HG02610 (cell line): ENCODE measurements around the gene PPP1R14B.
A peak's percentile ranks its signal among the peaks of the same experiment; 100 is the strongest.

Experiments
- ATAC-seq: cut with Tn5 transposase; IDR thresholded peaks from one replicate; pipeline ENCODE4 v1.9.1; 2021; ENCODE audit warnings: mild to moderate bottlenecking, moderate library complexity; ENCODE audit not compliant: unreplicated experiment

PPP1R14B gene

DNA sequence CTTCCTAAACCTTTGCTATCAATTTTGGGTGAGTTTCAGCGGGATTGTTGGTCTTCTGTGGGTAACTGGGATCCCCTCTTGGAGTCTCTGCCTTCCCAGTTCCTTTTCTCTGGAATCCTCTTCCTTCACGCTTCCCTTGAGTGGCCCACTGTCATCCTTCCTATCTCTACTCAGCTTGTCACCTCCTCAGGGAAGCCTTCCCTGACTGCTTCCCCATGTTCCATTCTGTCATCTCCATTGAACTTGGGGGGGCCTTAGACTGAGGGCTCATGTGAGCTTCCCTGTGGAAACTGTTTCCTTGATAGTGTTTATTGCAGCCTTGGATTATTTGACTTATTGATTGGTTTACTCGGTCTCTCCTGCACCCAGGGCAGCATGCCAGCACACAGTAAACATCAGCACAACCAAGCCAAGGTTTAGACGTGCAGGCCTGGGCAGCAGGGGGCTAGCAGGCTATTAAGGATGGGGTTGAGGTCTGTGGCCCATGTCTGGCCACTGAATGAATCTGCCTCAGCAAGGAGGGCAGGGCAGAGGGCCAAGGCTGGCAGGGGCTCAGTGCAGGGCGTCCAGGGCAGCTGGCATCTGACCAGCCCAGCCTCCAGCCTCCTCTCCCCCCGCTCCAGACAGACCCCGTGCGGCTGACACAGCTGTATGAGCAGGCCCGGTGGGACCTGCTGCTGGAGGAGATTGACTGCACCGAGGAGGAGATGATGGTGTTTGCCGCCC, 28.0 kb downstream of the PPP1R14B start:
- ATAC-seq, result no peak

DNA sequence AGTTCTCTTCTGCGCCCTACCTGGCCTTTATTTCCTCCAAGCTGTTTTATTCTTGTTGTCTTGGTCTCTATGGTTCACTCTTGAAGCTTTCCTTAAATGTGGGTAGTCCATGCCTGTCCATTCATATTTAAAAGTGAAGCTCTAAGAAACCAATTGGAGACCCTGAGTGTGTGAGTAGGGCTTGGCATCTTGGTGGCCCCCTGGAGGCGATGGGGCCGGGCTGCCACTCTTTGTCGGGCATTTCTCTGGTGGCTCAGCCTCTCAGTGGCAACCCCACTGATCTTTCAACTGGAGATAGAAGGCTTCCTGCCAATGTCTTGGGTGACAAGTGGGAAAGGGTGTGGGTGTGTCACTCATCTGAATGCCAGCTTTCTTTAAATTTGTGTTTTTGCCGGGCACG, 29.9 kb downstream of the PPP1R14B start:
- no peak for ATAC-seq

DNA sequence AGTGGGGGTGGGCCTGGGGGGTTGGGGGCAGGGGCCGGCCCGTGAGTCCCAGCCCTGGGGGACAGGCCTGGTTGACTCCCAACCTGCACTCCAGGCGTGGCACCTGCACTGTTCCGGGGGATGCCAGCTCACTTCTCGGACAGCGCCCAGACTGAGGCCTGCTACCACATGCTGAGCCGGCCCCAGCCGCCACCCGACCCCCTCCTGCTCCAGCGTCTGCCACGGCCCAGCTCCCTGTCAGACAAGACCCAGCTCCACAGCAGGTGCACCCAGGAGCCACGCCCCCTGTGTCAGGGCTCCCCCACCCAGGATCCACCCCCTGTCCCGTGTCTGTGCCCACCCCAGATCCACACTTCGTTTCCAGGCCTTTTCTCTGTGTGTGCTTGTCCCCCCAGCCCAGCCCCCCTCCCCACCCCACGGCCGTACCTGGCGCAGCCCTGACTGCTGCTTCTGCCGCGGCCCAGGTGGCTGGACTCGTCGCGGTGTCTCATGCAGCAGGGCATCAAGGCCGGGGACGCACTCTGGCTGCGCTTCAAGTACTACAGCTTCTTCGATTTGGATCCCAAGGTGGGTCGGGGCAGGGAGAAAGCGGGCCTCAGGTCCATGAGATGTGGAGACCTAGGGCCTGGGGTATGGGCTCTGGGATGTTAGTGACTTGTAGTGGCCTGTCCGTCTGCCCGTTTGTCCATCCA, 35.4 kb downstream of the PPP1R14B start:
- ATAC-seq, result no peak

DNA sequence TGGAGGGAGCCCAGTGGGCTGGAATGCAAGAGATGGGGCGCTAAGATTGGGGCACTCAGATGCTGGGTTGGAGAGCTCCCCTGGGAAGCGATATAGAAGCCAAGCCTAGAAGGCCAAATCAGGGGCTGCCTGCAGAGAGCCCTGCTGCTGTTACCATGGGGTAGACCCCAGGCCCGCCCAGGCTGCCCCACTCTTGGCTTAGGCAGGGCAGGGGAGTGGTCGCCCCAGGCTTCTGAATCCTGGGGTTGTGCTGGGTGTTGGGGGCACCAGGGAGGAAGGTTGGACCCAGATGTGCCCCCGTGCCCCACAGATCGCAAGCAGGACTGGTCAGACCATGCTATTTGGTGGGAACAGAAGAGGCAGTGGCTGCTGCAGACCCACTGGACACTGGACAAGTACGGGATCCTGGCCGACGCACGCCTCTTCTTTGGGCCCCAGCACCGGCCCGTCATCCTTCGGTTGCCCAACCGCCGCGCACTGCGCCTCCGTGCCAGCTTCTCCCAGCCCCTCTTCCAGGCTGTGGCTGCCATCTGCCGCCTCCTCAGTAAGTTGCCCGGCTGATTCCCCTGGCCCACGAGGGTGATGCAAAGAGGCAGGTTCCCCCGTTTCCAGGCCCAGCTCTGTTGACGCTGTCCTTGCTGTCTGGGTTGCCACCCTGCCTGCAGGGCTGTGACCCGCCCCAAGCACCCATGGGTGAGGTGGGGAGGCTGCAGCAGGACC, 36.3 kb downstream of the PPP1R14B start:
- ATAC-seq, result no peak

DNA sequence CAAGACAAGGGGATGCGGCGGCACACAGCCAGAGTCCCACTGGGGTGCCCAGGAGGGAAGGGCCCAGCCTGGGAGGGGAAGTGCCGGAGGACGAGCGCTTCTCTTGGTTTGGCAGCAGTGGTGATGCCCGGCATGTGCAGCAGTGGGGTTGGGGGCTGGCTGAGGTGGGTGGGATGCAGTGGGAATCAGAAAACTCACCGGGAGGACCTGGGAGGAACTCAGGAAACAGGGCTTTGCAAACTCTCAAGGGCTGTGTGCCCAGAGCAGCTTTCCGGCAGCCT, 37.2 kb downstream of the PPP1R14B start:
- no peak for ATAC-seq

DNA sequence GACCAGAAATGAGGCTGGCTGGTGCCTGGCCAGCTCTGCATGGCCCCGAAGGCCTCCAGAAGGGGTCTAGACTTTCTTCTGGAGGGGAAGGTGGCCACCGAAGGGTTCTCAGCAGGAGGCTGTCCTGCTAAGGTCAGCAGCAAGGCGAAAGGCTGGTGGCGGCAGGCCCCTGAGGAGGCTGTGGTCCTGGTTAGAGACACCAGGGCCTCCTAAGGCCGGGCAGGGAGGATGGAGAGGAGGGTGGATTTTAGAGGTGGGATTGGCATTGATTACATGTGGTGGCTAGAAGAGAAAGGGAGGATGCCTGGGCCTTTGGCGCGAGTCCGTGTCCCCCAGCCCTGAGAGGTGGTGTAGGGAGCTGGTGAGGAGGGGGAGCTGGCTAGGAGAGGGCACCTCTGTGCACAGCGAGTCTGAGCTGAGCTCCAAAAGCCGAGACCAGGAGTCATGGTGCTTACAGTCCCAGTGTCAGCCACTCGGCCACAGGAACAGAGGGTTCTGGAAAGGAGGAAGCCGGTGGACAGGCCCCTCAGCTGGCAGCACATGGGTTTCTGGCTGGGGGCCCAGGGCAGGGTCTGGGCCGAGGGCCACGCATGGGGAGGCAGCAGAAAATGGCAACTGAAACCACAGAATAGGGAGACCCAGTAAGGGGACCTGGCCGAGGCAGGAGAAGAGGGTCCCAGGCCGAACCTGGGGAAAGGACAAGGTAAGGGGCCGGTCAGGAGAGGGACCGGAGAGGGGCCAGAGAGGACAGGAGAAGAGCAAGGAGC, 37.8 kb downstream of the PPP1R14B start:
- ATAC-seq, result no peak

DNA sequence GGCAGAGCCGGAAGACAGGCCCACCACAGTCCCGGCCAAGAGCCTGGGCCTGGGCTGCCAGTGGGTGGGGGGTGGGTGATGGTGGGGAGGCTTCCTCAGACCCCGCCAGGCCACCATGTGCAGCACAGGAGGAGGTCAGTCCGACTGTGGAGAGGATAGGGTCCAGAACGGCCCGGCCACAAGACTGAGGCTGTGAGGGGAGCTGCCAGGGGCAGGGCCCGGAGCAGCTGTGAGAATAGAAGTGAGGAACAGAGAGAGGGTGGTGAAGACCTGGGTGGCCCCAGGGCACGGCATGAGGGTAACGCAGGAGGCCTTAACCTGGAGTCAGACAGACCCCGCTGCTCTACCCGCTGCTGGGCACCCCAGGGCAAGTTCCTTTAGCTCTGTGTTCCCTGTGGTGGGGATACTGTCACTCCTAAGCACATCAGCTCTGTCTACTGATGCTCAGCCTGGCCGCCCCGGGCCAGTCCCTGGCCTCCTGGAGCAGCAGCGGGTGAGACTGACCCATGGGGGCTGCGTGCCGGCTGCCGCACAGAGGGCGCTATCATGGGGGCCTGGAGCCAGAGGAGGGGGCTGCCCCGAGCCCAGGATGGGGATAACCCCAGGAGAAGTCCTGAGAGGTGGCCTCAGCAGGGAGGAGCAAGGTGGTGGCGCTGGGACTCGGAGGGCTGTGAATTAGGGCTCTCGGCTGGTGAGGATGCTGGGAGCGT, 38.5 kb downstream of the PPP1R14B start:
- peak; percentile 6 for ATAC-seq

DNA sequence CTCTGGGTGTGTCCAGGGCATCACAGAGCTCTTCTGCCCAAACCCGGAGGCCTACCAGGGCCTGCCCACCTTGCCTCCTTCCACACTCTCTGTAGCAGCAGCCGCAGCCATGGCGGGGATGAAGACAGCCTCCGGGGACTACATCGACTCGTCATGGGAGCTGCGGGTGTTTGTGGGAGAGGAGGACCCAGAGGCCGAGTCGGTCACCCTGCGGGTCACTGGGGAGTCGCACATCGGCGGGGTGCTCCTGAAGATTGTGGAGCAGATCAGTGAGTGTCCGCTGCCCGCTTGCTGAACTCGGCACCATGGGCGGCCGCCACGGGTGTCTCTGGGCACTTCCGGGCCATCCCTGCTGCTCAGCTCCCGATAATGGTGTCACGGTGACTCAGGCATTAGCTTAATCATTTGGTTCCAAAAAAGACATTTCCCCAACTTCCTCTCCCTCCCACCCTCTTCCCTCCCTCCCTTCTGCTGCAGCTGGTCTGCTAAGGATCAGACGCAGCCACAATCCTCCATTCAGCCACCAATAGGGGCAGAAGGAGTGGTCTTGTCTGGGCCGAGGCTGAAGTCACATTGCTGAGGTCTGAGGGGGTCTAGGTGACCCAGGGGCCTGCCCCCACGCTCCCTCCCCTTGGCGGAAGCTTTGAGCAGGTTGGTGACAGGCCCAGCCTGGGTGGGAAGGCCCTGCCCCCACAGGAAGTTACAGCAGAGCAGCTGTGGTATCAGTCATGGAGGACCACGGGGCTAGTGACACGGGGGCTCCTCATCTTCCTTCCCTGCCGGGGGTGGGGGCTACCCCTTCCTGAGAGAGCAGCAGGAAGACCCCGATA, 39.3 kb downstream of the PPP1R14B start:
- ATAC-seq, result peak; percentile 61

DNA sequence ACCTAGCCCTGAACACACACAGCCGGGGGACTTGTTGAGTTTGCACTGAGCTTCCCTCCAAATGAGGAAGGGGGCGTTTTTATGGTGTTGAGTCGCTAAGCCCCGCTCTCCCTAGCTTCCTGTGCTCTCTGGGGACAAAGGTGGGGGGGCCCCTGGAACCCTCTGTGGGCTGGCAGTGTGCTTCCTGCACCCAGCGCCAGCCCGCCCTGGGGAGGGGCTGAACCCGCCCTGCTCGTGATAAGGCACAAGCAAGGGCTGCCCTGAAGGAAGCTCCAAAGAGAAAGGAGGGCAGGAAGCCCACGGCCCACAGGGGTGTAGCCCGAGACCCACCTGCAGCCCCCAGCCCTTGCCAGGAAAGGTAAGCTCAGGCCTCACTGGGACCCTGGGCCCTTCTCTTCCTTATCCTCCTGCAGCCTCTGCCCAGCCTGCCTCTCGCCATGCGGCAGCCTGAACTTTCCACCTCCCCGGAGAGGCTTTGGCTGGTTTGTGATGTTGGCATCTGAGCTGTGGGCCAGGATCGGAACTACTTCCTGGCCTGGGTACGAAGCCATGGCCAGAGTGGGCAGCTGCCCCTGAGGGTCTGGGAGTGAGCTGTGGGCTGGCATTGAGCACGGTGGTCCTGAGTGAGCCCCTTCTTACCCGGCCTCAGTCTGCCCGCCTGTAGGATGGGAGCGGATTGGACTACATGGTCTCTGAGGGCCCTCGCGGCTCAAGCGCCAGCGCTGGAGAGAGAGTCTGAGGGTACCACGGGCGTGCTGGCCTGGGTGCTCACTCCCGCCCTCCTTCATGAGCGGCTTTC, 40.1 kb downstream of the PPP1R14B start, which contains the start of gene FERMT3:
TSS of gene FERMT3 (plus strand) at position 265 of the 799 bp plus-strand sequence. CDS start 644 bp downstream, outside the sequence.
- ATAC-seq, result peak; percentile 37

DNA sequence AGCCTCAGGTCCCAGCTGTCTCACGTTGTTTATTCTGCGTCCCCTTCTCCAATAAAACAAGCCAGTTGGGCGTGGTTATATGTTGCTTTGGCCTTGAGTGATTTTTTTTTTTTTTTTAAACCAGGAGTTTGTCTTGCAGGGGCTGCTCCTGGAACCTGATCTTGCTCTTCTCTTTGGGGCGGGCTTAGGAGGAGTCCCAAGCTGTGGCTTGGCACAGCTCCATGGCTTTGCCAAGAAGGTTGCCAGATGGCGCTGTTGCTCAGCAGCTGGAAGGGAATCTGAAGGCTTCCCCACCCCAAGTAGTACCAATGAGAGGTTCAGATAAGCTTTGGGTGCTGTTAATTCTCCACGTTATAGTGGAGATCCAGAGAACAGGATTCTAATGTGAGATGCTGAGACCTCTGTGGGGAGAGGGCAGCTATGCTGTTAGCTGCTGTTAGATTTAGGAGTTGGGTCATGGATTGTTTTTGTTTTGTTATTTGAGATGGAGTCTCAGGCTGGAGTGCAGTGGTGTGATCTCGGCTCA, 42.2 kb downstream of the PPP1R14B start:
- no peak for ATAC-seq

DNA sequence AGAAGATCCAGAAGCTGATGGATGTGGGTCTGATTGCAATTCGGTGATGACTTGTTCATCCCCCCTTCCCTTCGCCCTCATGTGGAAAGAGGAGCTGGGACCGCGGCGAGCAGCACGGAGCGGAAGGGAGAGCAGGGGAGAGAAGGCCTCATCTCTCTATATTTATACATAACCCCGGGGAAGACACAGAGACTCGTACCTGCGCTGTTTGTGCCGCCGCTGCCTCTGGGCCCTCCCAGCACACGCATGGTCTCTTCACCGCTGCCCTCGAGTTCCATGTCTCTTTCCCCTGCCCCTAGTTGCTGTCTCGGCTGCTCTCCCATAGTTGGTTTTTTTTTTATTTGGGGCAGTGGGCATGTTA, 42.7 kb downstream of the PPP1R14B start:
- ATAC-seq, result no peak

DNA sequence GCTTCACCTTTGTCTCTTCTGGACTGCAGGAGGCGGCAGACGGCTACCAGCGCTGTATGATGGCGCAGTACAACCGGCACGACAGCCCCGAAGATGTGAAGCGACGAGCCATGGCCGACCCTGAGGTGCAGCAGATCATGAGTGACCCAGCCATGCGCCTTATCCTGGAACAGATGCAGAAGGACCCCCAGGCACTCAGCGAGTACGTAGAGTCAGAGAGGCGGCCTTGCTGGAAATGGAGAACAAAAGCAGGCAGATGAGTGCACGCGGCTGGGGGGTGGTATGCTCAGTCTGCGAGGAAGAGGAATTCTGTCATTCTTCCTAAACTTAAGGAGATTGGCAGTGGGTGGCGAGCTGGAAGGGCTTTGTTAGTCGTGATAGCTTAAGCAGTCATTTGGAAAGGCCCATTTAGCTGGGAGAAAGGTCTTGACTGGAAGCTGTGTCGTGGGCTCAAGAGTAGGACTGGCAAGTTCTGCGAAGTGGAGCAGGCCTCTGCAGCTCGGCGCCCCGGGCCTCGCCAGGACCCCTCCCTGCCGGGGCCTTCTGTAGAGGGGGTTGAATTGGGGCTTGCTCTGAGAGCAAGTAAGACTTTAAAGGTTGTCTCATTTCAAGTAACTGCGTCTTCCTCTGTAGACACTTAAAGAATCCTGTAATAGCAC, 43.2 kb downstream of the PPP1R14B start:
- ATAC-seq, result no peak

DNA sequence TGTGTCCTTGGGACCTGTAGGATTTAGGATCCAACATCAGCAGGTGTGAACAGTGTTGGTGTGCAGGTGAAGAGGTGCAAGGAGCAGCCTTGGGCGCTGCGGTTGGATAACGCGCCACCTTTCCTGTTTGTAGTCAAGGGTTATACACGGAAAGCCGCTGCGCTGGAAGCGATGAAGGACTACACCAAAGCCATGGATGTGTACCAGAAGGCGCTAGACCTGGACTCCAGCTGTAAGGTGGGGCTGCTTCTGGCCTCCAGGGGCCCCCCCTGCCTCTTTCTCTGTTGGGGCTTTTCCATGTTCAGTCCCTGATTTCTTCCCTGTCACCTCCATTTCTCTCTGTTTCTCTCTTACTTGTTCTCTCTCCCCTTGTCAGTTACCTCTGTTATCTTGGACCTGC, 43.8 kb downstream of the PPP1R14B start:
- no peak for ATAC-seq

DNA sequence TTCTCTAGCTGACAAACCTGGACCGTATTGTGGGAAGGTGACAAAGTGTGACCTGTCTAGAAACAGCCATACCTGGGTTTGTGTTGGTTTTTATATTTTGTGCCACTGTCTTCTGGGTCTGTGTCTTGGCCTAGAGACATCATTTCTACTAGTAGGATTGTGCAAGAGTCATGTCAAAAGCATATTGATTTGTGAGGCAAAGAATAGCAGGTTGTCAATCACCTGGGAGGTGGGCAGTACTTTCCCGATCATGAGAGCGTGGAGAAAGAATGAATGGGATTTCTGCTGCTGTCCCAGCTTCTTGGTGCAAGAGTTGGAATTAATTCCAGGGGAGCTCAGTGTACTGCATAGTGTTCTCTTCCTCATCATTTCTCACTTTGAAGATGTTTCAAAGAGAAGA, 45.2 kb downstream of the PPP1R14B start:
- no peak for ATAC-seq

DNA sequence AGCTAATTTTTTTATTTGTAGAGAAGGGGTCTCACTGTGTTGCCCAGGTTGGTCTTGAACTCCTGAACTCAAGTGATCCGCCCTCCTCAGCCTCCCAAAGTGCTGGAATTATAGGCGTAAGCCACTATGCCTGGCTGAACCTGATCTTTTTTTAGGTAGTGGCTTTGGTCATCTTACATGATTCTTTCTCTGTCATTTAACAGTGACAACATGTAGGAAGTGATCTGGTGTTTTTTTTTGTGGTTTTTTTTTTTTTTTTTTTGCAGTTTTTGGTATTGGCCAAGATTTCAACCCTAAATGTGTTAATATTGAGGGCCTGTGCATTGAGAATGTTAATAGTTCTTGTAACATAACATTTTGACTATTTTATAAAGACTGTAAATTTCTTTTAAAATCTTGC, 48.2 kb downstream of the PPP1R14B start:
- ATAC-seq, result no peak

DNA sequence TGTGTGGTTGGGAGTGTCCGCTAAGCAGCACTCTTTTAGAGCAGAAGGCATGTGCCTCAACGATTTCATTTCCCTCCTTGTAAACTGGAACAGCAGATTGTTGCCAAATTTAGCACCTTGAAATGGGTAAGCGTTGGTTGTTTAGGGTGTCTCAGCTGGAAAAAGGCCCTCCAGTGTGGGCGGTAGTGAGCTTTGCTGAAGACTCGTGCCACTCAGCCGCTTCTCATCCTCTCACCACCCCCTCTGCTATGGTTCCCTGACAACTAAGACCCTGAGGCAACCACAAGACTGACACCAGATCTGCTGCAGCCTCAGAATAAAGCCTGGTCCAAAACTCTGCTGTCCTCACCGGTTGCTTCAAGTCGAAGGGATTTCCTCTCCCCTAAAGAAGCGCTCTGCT, 50.1 kb downstream of the PPP1R14B start:
- no peak for ATAC-seq
